GM18499 (cell line): ENCODE measurements around the gene ANO9.
"Not testable (repeated sequence)": the region's sequence is repeated elsewhere in the genome, so short reads cannot be mapped to it uniquely, and the experiment has no call there.

Experiments
- ATAC-seq: cut with Tn5 transposase; IDR thresholded peaks from one replicate; pipeline ENCODE4 v1.9.1; 2021; ENCODE audit warnings: moderate number of reproducible peaks; ENCODE audit not compliant: insufficient read depth, unreplicated experiment

ANO9 gene

GRCh38 chr11:418343-419247, 23.2 kb downstream of the ANO9 start:
- no peak for ATAC-seq

GRCh38 chr11:417652-418342, 24.0 kb downstream of the ANO9 start:
- no peak for ATAC-seq

GRCh38 chr11:416757-417621, 24.8 kb downstream of the ANO9 start:
- ATAC-seq: no peak

GRCh38 chr11:416051-416756, 25.6 kb downstream of the ANO9 start:
- no peak for ATAC-seq

- ATAC-seq: no peak
These were observed 26.2 kb downstream of the ANO9 start for GRCh38 chr11:415640-416041.

GRCh38 chr11:414318-414857, 27.4 kb downstream of the ANO9 start:
- ATAC-seq: no peak

GRCh38 chr11:413120-414081, 28.4 kb downstream of the ANO9 start:
- no peak for ATAC-seq

GRCh38 chr11:412641-413119, 29.1 kb downstream of the ANO9 start:
- ATAC-seq: no peak

GRCh38 chr11:411520-411919, 30.3 kb downstream of the ANO9 start:
- ATAC-seq: not testable (repeated sequence)

- ATAC-seq: not testable (repeated sequence)
These were observed 31.1 kb downstream of the ANO9 start for GRCh38 chr11:410711-411110.

- no peak for ATAC-seq
These were observed 32.0 kb downstream of the ANO9 start for GRCh38 chr11:409600-410483.

- no peak for ATAC-seq
These were observed 32.7 kb downstream of the ANO9 start for GRCh38 chr11:409008-409599.

GRCh38 chr11:408154-409007, 33.4 kb downstream of the ANO9 start:
- ATAC-seq: no peak

- ATAC-seq: no peak
These were observed 34.1 kb downstream of the ANO9 start for GRCh38 chr11:407651-408123.

- no peak for ATAC-seq
These were observed 34.8 kb downstream of the ANO9 start for GRCh38 chr11:406796-407650.
